HepG2 (cell line): ENCODE results near the gene PRKG1.

ENCODE experiments used
- CBFB ChIP-seq: sonication (generic); formaldehyde crosslinking; IDR thresholded peaks from 2 replicates; pipeline ENCODE4 v1.4.0; 2020; ENCODE audit warnings: missing genetic modification reagents
- CENPX ChIP-seq: sonication (generic); formaldehyde crosslinking; IDR thresholded peaks from 2 replicates; pipeline ENCODE4 v1.9.0; 2021; ENCODE audit warnings: mild to moderate bottlenecking, missing genetic modification reagents, moderate library complexity
- GPN1 ChIP-seq: sonication (generic); formaldehyde crosslinking; IDR thresholded peaks from 2 replicates; pipeline ENCODE4 v1.5.1; 2020; ENCODE audit warnings: missing genetic modification reagents, borderline replicate concordance
- KAT8 ChIP-seq: IDR thresholded peaks from 2 replicates; pipeline ENCODE4 v1.6.1; 2016; ENCODE audit warnings: missing genetic modification reagents, missing compliant biosample characterization
- KLF15 ChIP-seq: sonication (generic); formaldehyde crosslinking; IDR thresholded peaks from 2 replicates; pipeline ENCODE4 v1.8.1; 2023; ENCODE audit warnings: borderline replicate concordance, mild to moderate bottlenecking, inconsistent platforms, missing genetic modification reagents, mixed read lengths
- POLR2A ChIP-seq, 2 experiments: IDR thresholded peaks; 2 replicates each; pipeline ENCODE4 v1.6.1; 2011; ENCODE audit warnings: low read depth in 2 of 2, low read length in 2 of 2, mild to moderate bottlenecking in 1 of 2, moderate library complexity in 1 of 2; ENCODE audit not compliant: insufficient read depth in 1 of 2
- RORA ChIP-seq: sonication (generic); formaldehyde crosslinking; IDR thresholded peaks from 2 replicates; pipeline ENCODE4 v1.5.0; 2020; ENCODE audit warnings: mild to moderate bottlenecking, missing genetic modification reagents, moderate library complexity
- ZKSCAN1 ChIP-seq: fragments of 150-350 bp; IDR thresholded peaks from 2 replicates; pipeline ENCODE4 v1.6.1; 2014; ENCODE audit warnings: low read length
- ZNF124 ChIP-seq: sonication (generic); formaldehyde crosslinking; IDR thresholded peaks from 2 replicates; pipeline ENCODE4 v1.4.0; 2020; ENCODE audit warnings: missing genetic modification reagents
- ZNF251 ChIP-seq: sonication (generic); formaldehyde crosslinking; IDR thresholded peaks from 2 replicates; pipeline ENCODE4 v1.9.0; 2021; ENCODE audit warnings: mild to moderate bottlenecking, missing genetic modification reagents
- ZNF75D ChIP-seq: sonication (generic); formaldehyde crosslinking; IDR thresholded peaks from 2 replicates; pipeline ENCODE4 v1.8.1; 2023; ENCODE audit warnings: missing genetic modification reagents, mild to moderate bottlenecking, borderline replicate concordance
- TF ChIP-seq, protein P1 (sequence below): sonication (generic); formaldehyde crosslinking; IDR thresholded peaks from 2 replicates; pipeline ENCODE4 v1.8.1; 2023; ENCODE audit warnings: mild to moderate bottlenecking, missing genetic modification reagents
- TF ChIP-seq, protein P2 (sequence below): sonication (generic); formaldehyde crosslinking; IDR thresholded peaks from 2 replicates; pipeline ENCODE4 v1.5.0; 2020; ENCODE audit warnings: mild to moderate bottlenecking, missing genetic modification reagents, moderate library complexity
- TF ChIP-seq, protein P3 (sequence below): sonication (generic); formaldehyde crosslinking; IDR thresholded peaks from 2 replicates; pipeline ENCODE4 v1.4.0; 2020; ENCODE audit warnings: missing genetic modification reagents

DNA sequence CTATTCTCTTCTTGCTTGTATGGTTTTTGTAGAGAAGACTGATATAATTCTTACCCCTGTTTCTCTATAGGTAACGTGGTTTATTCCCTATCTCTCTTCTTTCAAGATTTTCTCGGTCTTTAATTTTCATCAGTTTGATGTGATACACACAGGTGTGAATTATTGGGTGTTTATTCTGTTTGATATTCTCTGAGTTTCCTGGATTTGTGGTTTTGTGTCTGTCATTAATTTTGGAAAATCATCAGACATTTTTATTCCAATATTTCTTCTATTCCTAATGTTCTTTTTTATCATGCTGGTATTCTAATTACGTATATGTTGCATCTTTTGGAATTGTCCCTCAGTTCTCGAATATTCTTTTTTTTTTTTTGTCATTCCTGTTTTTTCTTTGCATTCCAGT is 850.1 kb downstream of the PRKG1 start:
- no peak for TF ChIP-seq GPN1 (CRISPR knock-in tag)
- TF ChIP-seq, protein P1, sequence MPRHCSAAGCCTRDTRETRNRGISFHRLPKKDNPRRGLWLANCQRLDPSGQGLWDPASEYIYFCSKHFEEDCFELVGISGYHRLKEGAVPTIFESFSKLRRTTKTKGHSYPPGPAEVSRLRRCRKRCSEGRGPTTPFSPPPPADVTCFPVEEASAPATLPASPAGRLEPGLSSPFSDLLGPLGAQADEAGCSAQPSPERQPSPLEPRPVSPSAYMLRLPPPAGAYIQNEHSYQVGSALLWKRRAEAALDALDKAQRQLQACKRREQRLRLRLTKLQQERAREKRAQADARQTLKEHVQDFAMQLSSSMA (CRISPR knock-in tag) = no peak
- TF ChIP-seq CENPX = no peak
- TF ChIP-seq, protein P2, sequence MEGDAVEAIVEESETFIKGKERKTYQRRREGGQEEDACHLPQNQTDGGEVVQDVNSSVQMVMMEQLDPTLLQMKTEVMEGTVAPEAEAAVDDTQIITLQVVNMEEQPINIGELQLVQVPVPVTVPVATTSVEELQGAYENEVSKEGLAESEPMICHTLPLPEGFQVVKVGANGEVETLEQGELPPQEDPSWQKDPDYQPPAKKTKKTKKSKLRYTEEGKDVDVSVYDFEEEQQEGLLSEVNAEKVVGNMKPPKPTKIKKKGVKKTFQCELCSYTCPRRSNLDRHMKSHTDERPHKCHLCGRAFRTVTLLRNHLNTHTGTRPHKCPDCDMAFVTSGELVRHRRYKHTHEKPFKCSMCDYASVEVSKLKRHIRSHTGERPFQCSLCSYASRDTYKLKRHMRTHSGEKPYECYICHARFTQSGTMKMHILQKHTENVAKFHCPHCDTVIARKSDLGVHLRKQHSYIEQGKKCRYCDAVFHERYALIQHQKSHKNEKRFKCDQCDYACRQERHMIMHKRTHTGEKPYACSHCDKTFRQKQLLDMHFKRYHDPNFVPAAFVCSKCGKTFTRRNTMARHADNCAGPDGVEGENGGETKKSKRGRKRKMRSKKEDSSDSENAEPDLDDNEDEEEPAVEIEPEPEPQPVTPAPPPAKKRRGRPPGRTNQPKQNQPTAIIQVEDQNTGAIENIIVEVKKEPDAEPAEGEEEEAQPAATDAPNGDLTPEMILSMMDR (CRISPR knock-in tag) = no peak
- no peak for TF ChIP-seq ZNF75D
- no peak for TF ChIP-seq POLR2A (IDR thresholded peaks at IDR 0.05; ENCODE audit: insufficient read depth in 1 of 2, low read depth in 2 of 2, low read length in 2 of 2)
- TF ChIP-seq KAT8 (CRISPR knock-in tag) = no peak
- TF ChIP-seq ZNF124 (CRISPR knock-in tag) = no peak
- TF ChIP-seq ZNF251 (CRISPR knock-in tag) = no peak
- TF ChIP-seq KLF15 (CRISPR knock-in tag) = no peak
- TF ChIP-seq ZKSCAN1 = no peak
- no peak for TF ChIP-seq CBFB (CRISPR knock-in tag)
- TF ChIP-seq, protein P3, sequence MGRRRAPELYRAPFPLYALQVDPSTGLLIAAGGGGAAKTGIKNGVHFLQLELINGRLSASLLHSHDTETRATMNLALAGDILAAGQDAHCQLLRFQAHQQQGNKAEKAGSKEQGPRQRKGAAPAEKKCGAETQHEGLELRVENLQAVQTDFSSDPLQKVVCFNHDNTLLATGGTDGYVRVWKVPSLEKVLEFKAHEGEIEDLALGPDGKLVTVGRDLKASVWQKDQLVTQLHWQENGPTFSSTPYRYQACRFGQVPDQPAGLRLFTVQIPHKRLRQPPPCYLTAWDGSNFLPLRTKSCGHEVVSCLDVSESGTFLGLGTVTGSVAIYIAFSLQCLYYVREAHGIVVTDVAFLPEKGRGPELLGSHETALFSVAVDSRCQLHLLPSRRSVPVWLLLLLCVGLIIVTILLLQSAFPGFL (CRISPR knock-in tag) = no peak
- no peak for TF ChIP-seq RORA (CRISPR knock-in tag)
